ENCODE results near the gene DCAF6.
"Not testable (repeated sequence)": the region's sequence is repeated elsewhere in the genome, so short reads cannot be mapped to it uniquely, and the experiment has no call there.

The DCAF6 gene, protein sequence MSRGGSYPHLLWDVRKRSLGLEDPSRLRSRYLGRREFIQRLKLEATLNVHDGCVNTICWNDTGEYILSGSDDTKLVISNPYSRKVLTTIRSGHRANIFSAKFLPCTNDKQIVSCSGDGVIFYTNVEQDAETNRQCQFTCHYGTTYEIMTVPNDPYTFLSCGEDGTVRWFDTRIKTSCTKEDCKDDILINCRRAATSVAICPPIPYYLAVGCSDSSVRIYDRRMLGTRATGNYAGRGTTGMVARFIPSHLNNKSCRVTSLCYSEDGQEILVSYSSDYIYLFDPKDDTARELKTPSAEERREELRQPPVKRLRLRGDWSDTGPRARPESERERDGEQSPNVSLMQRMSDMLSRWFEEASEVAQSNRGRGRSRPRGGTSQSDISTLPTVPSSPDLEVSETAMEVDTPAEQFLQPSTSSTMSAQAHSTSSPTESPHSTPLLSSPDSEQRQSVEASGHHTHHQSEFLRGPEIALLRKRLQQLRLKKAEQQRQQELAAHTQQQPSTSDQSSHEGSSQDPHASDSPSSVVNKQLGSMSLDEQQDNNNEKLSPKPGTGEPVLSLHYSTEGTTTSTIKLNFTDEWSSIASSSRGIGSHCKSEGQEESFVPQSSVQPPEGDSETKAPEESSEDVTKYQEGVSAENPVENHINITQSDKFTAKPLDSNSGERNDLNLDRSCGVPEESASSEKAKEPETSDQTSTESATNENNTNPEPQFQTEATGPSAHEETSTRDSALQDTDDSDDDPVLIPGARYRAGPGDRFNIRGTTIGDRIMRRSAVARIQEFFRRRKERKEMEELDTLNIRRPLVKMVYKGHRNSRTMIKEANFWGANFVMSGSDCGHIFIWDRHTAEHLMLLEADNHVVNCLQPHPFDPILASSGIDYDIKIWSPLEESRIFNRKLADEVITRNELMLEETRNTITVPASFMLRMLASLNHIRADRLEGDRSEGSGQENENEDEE

GRCh38 chr1:167936068-167936929 is at the start of gene DCAF6:
Gene DCAF6, plus strand, starts transcription at chr1:167936683. Its CDS starts 229 bp downstream, at chr1:167936912.
- in situ Hi-C loops (cut with HindIII; ENCODE audit: low sequenced_read_pairs): loop anchor here (25.0 kb wide), 1 partner anchor 224 kb away; the partner anchor contains the start of gene MPZL1
- H3K4me3 ChIP-seq (ENCODE audit: low read depth, low read length): peak within 1 kb of the TSS; percentile 94
- TF ChIP-seq, protein P1, sequence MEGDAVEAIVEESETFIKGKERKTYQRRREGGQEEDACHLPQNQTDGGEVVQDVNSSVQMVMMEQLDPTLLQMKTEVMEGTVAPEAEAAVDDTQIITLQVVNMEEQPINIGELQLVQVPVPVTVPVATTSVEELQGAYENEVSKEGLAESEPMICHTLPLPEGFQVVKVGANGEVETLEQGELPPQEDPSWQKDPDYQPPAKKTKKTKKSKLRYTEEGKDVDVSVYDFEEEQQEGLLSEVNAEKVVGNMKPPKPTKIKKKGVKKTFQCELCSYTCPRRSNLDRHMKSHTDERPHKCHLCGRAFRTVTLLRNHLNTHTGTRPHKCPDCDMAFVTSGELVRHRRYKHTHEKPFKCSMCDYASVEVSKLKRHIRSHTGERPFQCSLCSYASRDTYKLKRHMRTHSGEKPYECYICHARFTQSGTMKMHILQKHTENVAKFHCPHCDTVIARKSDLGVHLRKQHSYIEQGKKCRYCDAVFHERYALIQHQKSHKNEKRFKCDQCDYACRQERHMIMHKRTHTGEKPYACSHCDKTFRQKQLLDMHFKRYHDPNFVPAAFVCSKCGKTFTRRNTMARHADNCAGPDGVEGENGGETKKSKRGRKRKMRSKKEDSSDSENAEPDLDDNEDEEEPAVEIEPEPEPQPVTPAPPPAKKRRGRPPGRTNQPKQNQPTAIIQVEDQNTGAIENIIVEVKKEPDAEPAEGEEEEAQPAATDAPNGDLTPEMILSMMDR (IDR thresholded peaks at IDR 0.05; ENCODE audit: low read depth, low read length): no peak
- DNase-seq (ENCODE audit: low read depth, low spot score): peak; percentile 99

GRCh38 chr1:167887187-167887586 is 49.3 kb upstream of the DCAF6 start:
- H3K4me3 ChIP-seq (ENCODE audit: low read depth, low read length); in situ Hi-C loops (cut with HindIII; ENCODE audit: low sequenced_read_pairs); DNase-seq (ENCODE audit: low read depth, low spot score): not testable (repeated sequence)

- H3K4me3 ChIP-seq (ENCODE audit: low read depth, low read length): no peak overlapping the region
- TF ChIP-seq, protein P1 (IDR thresholded peaks at IDR 0.05; ENCODE audit: low read depth, low read length): no peak
- in situ Hi-C loops (cut with HindIII; ENCODE audit: low sequenced_read_pairs): no loop called here
- DNase-seq (ENCODE audit: low read depth, low spot score): no peak
Observed at GRCh38 chr1:167890400-167890799, 46.1 kb upstream of the DCAF6 start.

- H3K4me3 ChIP-seq (ENCODE audit: low read depth, low read length): no peak overlapping the region
- TF ChIP-seq, protein P1 (IDR thresholded peaks at IDR 0.05; ENCODE audit: low read depth, low read length): no peak
- in situ Hi-C loops (cut with HindIII; ENCODE audit: low sequenced_read_pairs): no loop called here
- DNase-seq (ENCODE audit: low read depth, low spot score): no peak
Observed at GRCh38 chr1:167893798-167894197, 42.7 kb upstream of the DCAF6 start.

DNA sequence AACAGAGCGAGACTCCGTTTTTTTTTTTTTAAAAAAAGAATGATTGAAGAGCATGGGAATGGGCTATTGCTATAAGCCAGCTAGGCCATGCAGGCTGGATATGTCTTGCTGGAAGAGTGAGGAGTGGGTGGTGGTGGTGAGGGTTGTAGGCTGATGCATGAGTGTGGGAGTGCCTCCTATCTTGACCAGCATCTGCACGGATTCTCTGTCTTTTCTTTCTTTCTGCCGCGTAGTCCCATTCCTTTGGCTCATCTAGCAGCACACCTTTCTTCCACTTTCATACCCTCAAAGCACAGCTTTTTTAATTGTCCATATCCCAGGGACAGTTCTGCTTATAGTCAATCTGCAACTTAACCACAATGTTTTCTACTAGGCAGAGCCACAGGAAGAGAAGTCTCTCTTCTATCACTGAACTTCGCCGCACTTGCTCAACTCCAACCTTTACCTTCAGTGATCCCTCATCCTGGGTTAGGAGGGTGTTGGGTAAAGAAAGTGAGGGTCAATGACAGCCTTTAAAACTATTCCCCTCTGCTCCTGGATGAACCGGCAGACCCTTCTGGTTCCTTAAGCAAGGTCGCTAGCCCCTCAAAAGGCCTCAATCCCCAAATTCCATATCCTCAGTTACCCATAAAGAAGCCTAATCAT is 37.8 kb upstream of the DCAF6 start:
- no peak overlapping the region for H3K4me3 ChIP-seq (ENCODE audit: low read depth, low read length)
- in situ Hi-C loops (cut with HindIII; ENCODE audit: low sequenced_read_pairs): no loop called here
- TF ChIP-seq, protein P1 (IDR thresholded peaks at IDR 0.05; ENCODE audit: low read depth, low read length): no peak
- no peak for DNase-seq (ENCODE audit: low read depth, low spot score)

- peak; percentile 33 for DNase-seq (ENCODE audit: low read depth, low spot score)
- TF ChIP-seq, protein P1 (IDR thresholded peaks at IDR 0.05; ENCODE audit: low read depth, low read length): no peak
- in situ Hi-C loops (cut with HindIII; ENCODE audit: low sequenced_read_pairs): no loop called here
- no peak overlapping the region for H3K4me3 ChIP-seq (ENCODE audit: low read depth, low read length)
Observed at GRCh38 chr1:167899253-167899681, 37.2 kb upstream of the DCAF6 start.

All from astrocyte of the spinal cord (primary cell).